ENCODE results near the gene DPM3. TPM values are rescaled to one million over a fixed set of nuclear protein-coding genes. Genes with fewer than 3 reads are reported as not detected.

The DPM3 gene
- total and polyA plus RNA-seq, 2 of the 13 experiments (the other 11 are each of a cell fraction or from before 2014, with no cell fraction given): 23.2 to 53.4 TPM

- TF ChIP-seq STAT6 (CRISPR knock-in tag; IDR thresholded peaks at IDR 0.05; ENCODE audit: borderline replicate concordance) (no peak), ZNF17 (CRISPR knock-in tag; IDR thresholded peaks at IDR 0.05) (no peak), ZNF329 (CRISPR knock-in tag; IDR thresholded peaks at IDR 0.05; ENCODE audit: low read depth) (no peak), ZSCAN22 (CRISPR knock-in tag; IDR thresholded peaks at IDR 0.05) (no peak), ZFY (CRISPR knock-in tag; IDR thresholded peaks at IDR 0.05) (peak; percentile 43; the same call in 1 of the 2 replicates), ZNF20 (CRISPR knock-in tag; IDR thresholded peaks at IDR 0.05) (no peak), ELF3 (CRISPR knock-in tag; IDR thresholded peaks at IDR 0.05) (no peak), UBTF (CRISPR knock-in tag; IDR thresholded peaks at IDR 0.05) (no peak; the same call in 1 of the 2 replicates), FOXA1 (IDR thresholded peaks at IDR 0.05) (no peak), FOXA1 (CRISPR knock-in tag; IDR thresholded peaks at IDR 0.05) (0 out of 2 replicates have a peak, but pooled peaks have one; percentile 3), ETV5 (CRISPR knock-in tag; IDR thresholded peaks at IDR 0.05; ENCODE audit: borderline replicate concordance) (no peak), PRPF4 (IDR thresholded peaks at IDR 0.05; ENCODE audit: low read depth, low read length, poor library complexity, severe bottlenecking) (no peak), MIXL1 (CRISPR knock-in tag; IDR thresholded peaks at IDR 0.05) (no peak), ELF4 (CRISPR knock-in tag; IDR thresholded peaks at IDR 0.05; ENCODE audit: borderline replicate concordance) (no peak), ATAD3A (CRISPR knock-in tag; IDR thresholded peaks at IDR 0.05) (no peak), ZNF678 (CRISPR knock-in tag; IDR thresholded peaks at IDR 0.05) (no peak), ZNF335 (CRISPR knock-in tag; IDR thresholded peaks at IDR 0.05) (peak; percentile 97), PHF5A (CRISPR knock-in tag; IDR thresholded peaks at IDR 0.05; ENCODE audit: low read depth, unreplicated experiment) (no peak), LBX2 (CRISPR knock-in tag; IDR thresholded peaks at IDR 0.05; ENCODE audit: borderline replicate concordance) (no peak), PPARG (CRISPR knock-in tag; conservative IDR thresholded peaks at IDR 0.05) (no peak; the same call in 1 of the 2 replicates), DZIP1 (CRISPR knock-in tag; IDR thresholded peaks at IDR 0.05) (no peak), ATRX (CRISPR knock-in tag; IDR thresholded peaks at IDR 0.05; ENCODE audit: borderline replicate concordance) (no peak)
These were observed 15.5 kb downstream of the DPM3 start (continued) for GRCh38 chr1:155124503-155125463.
